Fibroblast of skin of left biceps (primary cell): ENCODE results near the gene KCNH3.
"Not testable (repeated sequence)": the region's sequence is repeated elsewhere in the genome, so short reads cannot be mapped to it uniquely, and the experiment has no call there.

ENCODE experiments used
- DNase-seq, 2 experiments: peaks; one replicate each; pipeline ENCODE4 v3.0.0-alpha.2; 2013; ENCODE audit warnings: low read depth in 2 of 2

The KCNH3 gene

DNA sequence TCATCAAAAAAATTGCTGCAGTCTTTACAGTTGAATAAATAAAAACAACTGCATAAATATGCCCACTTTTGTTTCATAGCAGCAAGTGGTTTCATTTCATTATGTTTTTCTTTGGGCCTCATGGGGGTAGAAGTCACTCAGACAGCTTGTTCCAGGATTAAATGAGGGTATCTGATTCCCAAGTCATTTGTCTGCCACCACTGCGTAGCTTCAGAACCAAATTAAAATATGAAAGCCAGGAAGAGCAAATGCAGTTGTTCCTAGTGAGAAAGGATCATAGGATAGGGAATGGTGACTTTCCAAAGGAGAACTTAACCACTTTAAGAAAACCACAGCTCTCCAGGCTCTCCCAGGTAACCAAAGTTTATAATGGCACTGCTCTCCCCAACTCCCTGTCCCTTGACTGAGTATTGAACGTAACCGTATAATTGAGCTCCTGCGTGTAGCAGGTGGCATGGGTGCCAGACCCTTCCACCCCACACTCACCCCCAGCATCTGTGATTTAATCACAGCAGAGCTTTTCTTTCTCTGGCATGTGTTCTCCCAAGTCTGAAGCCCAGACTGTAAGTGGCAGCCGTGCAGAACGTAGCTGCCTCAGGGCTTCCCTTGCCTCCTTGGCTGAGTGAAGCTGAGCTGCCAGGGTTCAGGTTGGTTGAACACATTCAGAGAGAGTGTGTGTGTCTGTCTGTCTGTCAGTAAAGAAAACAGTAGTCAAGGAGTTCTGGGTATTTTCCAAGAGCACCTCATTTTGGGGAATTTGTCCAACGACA lies 11.3 kb upstream of the KCNH3 start:
- no peak for DNase-seq

DNA sequence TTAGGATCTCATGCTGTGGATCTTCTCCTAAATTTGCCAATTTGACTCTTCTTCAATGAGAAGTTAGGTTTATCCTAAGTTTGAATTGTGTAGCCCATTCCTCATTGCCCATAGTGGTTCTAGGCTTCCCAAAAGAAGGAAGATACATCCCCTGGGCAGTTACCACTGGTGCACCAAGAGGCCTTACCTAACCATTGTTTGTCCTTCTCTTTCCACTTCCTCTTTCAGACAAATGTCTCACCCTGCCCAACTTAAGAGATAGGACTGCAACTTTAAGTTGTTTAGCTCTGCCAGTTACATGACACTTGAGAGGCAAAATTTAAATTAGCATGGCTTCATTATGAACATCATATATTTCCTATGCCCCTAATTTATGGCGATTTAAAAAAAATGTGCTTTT lies 9.4 kb upstream of the KCNH3 start:
- DNase-seq: no peak

GRCh38 chr12:49531745-49532144 lies 7.1 kb upstream of the KCNH3 start:
- DNase-seq: no peak

GRCh38 chr12:49533331-49533730 lies 5.5 kb upstream of the KCNH3 start:
- DNase-seq: no peak

DNA sequence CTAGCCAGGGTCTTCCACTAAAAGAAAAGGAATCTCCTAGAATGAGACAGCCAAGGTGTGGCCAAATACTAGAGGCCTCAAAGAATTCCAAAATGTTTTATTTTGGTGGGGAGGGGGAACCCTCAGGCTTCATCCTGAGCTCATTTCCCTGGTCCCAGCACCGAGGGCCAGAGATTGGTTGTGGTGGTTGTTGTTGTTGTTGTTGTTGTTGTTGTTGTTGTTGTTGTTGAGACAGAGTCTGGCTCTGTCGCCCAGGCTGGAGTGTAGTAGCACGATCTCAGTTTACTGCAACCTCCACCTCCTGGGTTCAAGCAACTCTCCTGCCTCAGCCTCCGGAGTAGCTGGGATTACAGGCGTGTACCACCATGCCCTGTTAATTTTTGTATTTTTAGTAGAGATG lies 4.7 kb upstream of the KCNH3 start:
- DNase-seq: not testable (repeated sequence)

GRCh38 chr12:49534731-49535278 lies 4.0 kb upstream of the KCNH3 start:
- DNase-seq: no peak

- no peak for DNase-seq
Measured at GRCh38 chr12:49535921-49536525, 2.8 kb upstream of the KCNH3 start.

- DNase-seq: no peak
Measured at GRCh38 chr12:49536526-49537071, 2.2 kb upstream of the KCNH3 start.

GRCh38 chr12:49537231-49537751 lies 1.5 kb upstream of the KCNH3 start:
- DNase-seq: no peak

- DNase-seq: no peak
Measured at GRCh38 chr12:49537752-49538509, 899 bp upstream of the KCNH3 start.

DNA sequence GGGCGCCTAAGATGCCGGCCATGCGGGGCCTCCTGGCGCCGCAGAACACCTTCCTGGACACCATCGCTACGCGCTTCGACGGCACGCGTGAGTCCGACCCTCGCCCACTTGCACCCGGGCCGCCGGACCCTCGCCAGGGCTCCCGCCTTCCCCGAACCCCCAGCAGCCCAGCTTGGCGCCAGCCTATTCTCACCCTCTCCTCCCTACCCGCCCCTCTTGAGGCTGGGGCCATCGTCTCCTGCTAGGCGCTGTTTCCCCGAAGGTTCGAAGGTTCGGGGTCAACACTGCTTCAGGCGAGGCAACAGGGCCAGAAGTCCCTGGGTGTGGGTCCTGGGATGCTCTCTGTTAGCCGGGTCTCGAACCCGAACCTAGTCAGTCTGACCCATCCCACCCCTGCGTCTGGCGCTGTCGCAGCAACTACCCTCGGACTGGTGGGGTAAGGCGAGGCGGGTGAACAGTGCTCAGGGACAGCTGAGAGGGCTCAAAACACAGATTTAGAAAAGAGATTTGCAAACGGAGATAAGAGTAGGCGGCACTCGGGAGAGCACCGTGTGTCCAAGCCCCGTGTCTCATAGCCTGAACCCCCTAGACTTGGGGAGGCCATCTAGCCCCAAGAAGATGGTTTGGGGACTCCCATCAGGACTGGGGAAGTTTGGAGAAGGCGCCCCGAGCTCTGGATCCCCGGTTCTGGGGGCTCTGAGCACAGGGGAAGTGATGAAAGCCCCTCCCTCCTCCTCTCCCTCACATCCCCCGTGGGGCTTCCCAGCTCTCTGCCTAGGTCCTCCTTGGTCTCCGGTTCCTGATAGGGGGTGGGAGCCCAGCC lies 787 bp downstream of the KCNH3 start:
- DNase-seq: no peak

- no peak for DNase-seq
Measured at GRCh38 chr12:49540229-49541139, 1.7 kb downstream of the KCNH3 start.

- DNase-seq: no peak
Measured at GRCh38 chr12:49541140-49541861, 2.5 kb downstream of the KCNH3 start.

DNA sequence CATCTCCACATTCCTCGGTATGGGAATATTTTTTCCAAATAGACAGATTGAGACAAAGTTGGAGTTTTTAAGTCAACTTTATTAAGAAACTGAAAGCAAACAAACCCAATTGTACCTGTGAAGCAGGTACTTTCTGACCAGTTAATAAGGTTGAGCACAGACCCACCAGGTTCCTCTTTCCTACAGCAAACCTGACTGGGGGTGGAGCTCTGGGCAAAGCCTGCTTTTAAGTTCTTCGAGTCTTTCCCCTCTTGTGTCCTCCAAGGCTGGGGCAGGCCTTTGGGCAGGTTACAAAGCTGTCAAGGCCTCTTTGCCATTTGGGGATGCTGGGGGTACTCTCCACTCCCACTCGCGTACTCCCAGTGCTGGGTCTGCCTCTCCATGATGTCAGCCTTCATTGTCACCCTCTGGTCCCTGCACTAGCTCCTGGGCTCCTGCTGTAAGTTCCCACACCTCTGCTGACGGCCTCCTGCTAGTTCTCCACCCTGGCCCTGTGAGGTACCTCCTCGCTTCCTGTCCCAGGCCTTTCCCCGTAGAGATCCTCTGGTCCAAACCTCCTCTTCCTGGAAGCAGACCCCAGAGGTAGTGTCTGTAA lies 3.2 kb downstream of the KCNH3 start:
- no peak for DNase-seq

GRCh38 chr12:49542592-49543160 lies 3.8 kb downstream of the KCNH3 start:
- no peak for DNase-seq

GRCh38 chr12:49543221-49543913 lies 4.5 kb downstream of the KCNH3 start:
- no peak for DNase-seq

GRCh38 chr12:49543914-49544815 lies 5.3 kb downstream of the KCNH3 start:
- no peak for DNase-seq
